ENCODE data around the gene RBM17.

DNA sequence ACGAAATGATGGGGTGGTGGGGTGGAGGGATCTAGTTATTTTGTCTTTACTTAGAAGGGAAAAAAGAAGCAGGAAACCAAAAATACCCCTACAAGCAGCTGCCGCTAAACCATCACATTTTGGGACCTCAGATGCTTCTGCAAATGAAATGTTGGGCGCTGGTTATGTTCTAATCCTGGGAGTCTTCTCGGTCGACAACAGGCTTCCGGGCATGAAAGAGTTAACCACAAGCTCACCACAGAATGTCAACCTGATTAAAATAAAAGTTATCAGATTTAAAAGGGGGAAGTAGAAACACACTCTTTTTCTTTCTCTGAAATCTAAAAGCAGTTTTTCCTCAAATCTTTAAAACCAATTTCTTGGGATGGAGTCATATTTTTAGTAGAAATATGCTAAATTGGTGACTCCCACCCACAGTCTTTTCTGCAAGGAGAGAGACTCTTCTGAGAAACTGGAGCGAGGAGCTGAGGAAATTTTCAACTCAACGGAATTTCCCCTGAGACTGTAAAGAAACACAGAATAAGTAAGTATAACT lies 43.5 kb upstream of the RBM17 start:
- TF ChIP-seq YY1 (IDR thresholded peaks at IDR 0.05; ENCODE audit: insufficient read depth, insufficient read length) (no peak), ZNF274 (IDR thresholded peaks at IDR 0.05; ENCODE audit: low read depth, low read length) (no peak), SUZ12 (IDR thresholded peaks at IDR 0.05; ENCODE audit: extremely low read depth, insufficient read depth, insufficient read length) (no peak)

Measured in NT2/D1 (cell line).